ENCODE measurements around the gene RRP1. TPM values are rescaled to one million over a fixed set of nuclear protein-coding genes. Genes with fewer than 3 reads are reported as not detected.

The RRP1 gene
- total RNA-seq, 1 donor from 2014 or later = 52.0 TPM

- H3K9me3 ChIP-seq = no peaks in the 10 kb centered on the region
- H3K4me3 ChIP-seq = no peak overlapping the region
- intact Hi-C loops (cut with DNase I) = loop anchor here (1.0 kb wide), 1 partner anchor 165 kb away; no protein-coding TSS in a partner anchor
- no peaks in the 10 kb centered on the region for H3K27me3 ChIP-seq
- H3K4me1 ChIP-seq = peaks cover 0 to 6% of the 10 kb centered on the region in 2 donors
- H3K36me3 ChIP-seq = peaks cover 0 to 4% of the 10 kb centered on the region in 2 donors
- no peak overlapping the region for H3K27ac ChIP-seq
- TF ChIP-seq CTCF (IDR thresholded peaks at IDR 0.05) = peak; percentile 85 to 93 (median 89)
- DNase-seq (ENCODE audit: low spot score in 2 of 2) = peak; percentile 39 to 87
Observed at GRCh38 chr21:43810505-43811261, 21.3 kb downstream of the RRP1 start.

- intact Hi-C loops (cut with DNase I) = no loop called here
- Histone ChIP-seq H3K27ac (no peak overlapping the region), H3K36me3 (no peaks in the 10 kb centered on the region), H3K9me3 (no peaks in the 10 kb centered on the region), H3K4me1 (peaks cover 0 to 6% of the 10 kb centered on the region in 2 donors), H3K27me3 (no peaks in the 10 kb centered on the region), H3K4me3 (peak overlapping the region in 1 of 2 donors; percentile 32)
- no peak for DNase-seq (ENCODE audit: low spot score in 2 of 2)
- no peak for TF ChIP-seq CTCF (IDR thresholded peaks at IDR 0.05)
Observed at GRCh38 chr21:43811262-43812105, 22.1 kb downstream of the RRP1 start.

- Histone ChIP-seq H3K27me3 (no peaks in the 10 kb centered on the region), H3K36me3 (no peaks in the 10 kb centered on the region), H3K4me3 (peak overlapping the region in 1 of 2 donors; percentile 32), H3K4me1 (peaks cover 0 to 6% of the 10 kb centered on the region in 2 donors), H3K9me3 (no peaks in the 10 kb centered on the region), H3K27ac (no peak overlapping the region)
- intact Hi-C loops (cut with DNase I) = no loop called here
- TF ChIP-seq CTCF (IDR thresholded peaks at IDR 0.05) = no peak
- DNase-seq (ENCODE audit: low spot score in 2 of 2) = no peak
Observed at GRCh38 chr21:43812139-43812821, 22.9 kb downstream of the RRP1 start.

- H3K9me3 ChIP-seq = no peaks in the 10 kb centered on the region
- no peak for DNase-seq (ENCODE audit: low spot score in 2 of 2)
- no peak overlapping the region for H3K4me3 ChIP-seq
- no peak overlapping the region for H3K27ac ChIP-seq
- no peaks in the 10 kb centered on the region for H3K27me3 ChIP-seq
- TF ChIP-seq CTCF (IDR thresholded peaks at IDR 0.05) = no peak
- H3K4me1 ChIP-seq = peaks cover 0 to 6% of the 10 kb centered on the region in 2 donors
- intact Hi-C loops (cut with DNase I) = no loop called here
- H3K36me3 ChIP-seq = no peaks in the 10 kb centered on the region
Observed at GRCh38 chr21:43812957-43813655, 23.7 kb downstream of the RRP1 start.

GRCh38 chr21:43813656-43813980 is 24.2 kb downstream of the RRP1 start:
- Histone ChIP-seq H3K4me3 (no peak overlapping the region), H3K4me1 (peaks cover 0 to 6% of the 10 kb centered on the region in 2 donors), H3K27ac (no peak overlapping the region), H3K27me3 (no peaks in the 10 kb centered on the region), H3K9me3 (no peaks in the 10 kb centered on the region), H3K36me3 (no peaks in the 10 kb centered on the region)
- DNase-seq (ENCODE audit: low spot score in 2 of 2) = no peak
- intact Hi-C loops (cut with DNase I) = no loop called here
- no peak for TF ChIP-seq CTCF (IDR thresholded peaks at IDR 0.05)
